Astrocyte of the cerebellum (primary cell): ENCODE results near the gene MGRN1.

Experiments used
- DNase-seq: peaks from one replicate; pipeline ENCODE4 v3.0.0-alpha.2; 2011; ENCODE audit warnings: low read depth
- H3K4me3 ChIP-seq: 2 replicates; pipeline ENCODE4 v1.5.1; 2011; ENCODE audit warnings: mild to moderate bottlenecking, low read depth, low read length, moderate library complexity
- CTCF ChIP-seq: IDR thresholded peaks from 2 replicates; pipeline ENCODE4 v1.5.1; 2012; ENCODE audit warnings: low read length, low read depth, moderate library complexity, mild to moderate bottlenecking; ENCODE audit errors: missing control alignments
- in situ Hi-C: cut with HindIII; loops from 2 replicates; pipeline ENCODE4 v1.10.0; 2017; ENCODE audit warnings: low sequenced_read_pairs

Gene MGRN1

GRCh38 chr16:4640572-4641305 is 16.1 kb downstream of the MGRN1 start:
- no peak for DNase-seq
- no peak for TF ChIP-seq CTCF
- no peak overlapping the region for H3K4me3 ChIP-seq
- in situ Hi-C loops = loop anchor here (25.0 kb wide), 1 partner anchor 128 kb away; no protein-coding TSS in a partner anchor

- in situ Hi-C loops = loop anchor here (25.0 kb wide), 1 partner anchor 129 kb away; no protein-coding TSS in a partner anchor
- no peak for TF ChIP-seq CTCF
- DNase-seq = no peak
- no peak overlapping the region for H3K4me3 ChIP-seq
Observed at GRCh38 chr16:4641306-4641687, 16.7 kb downstream of the MGRN1 start.

- no peak for TF ChIP-seq CTCF
- in situ Hi-C loops = loop anchor here (25.0 kb wide), 1 partner anchor 130 kb away; no protein-coding TSS in a partner anchor
- DNase-seq = no peak
- no peak overlapping the region for H3K4me3 ChIP-seq
Observed at GRCh38 chr16:4641895-4642294, 17.3 kb downstream of the MGRN1 start.

- in situ Hi-C loops = loop anchor here (25.0 kb wide), 1 partner anchor 135 kb away; no protein-coding TSS in a partner anchor
- DNase-seq = no peak
- TF ChIP-seq CTCF = no peak
Observed at GRCh38 chr16:4646773-4647643, 22.4 kb downstream of the MGRN1 start.

GRCh38 chr16:4647644-4647980 is 23.0 kb downstream of the MGRN1 start:
- in situ Hi-C loops = loop anchor here (25.0 kb wide), 1 partner anchor 135 kb away; no protein-coding TSS in a partner anchor
- no peak overlapping the region for H3K4me3 ChIP-seq
- no peak for DNase-seq
- no peak for TF ChIP-seq CTCF

More at GRCh38 chr16:4646773-4647643, 22.4 kb downstream of the MGRN1 start:
- no peak overlapping the region for H3K4me3 ChIP-seq

- no peak for TF ChIP-seq CTCF
- in situ Hi-C loops = loop anchor here (25.0 kb wide), 1 partner anchor 137 kb away; no protein-coding TSS in a partner anchor
- DNase-seq = no peak
- H3K4me3 ChIP-seq = no peak overlapping the region
Observed at GRCh38 chr16:4648917-4649316, 24.3 kb downstream of the MGRN1 start.
